OCI-M2 (cell line): Measurements from ENCODE around the gene DCAF10.
"Not testable (repeated sequence)": the region's sequence is repeated elsewhere in the genome, so short reads cannot be mapped to it uniquely, and the experiment has no call there.

ENCODE experiments used
- DNase-seq: peaks from one replicate; lab custom pipeline; 2025; ENCODE audit not compliant: unreplicated experiment; lab: John Stamatoyannopoulos, UW

Gene DCAF10

DNA sequence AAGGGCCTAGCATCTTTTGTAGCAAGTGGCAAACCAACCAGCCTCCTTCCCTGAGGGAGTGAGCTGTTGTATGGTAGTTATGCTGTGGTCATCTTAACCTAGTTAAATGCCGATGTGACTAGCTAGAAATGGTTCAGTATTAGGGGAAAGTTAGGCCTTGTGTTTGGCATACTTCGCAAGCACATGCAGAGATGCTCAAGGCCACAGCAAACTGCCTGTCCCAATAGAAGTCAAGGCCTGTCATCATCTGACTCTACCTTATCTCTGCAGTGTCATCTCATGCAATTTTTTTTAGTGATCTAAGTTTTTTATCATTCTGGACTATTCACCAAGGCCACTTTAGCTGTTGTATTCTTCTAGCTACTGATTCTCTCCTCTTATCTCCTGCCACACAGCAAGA lies 10.5 kb upstream of the DCAF10 start:
- no peak for DNase-seq

GRCh38 chr9:37792122-37792521 lies 8.5 kb upstream of the DCAF10 start:
- no peak for DNase-seq

- no peak for DNase-seq
These were observed 4.4 kb upstream of the DCAF10 start for GRCh38 chr9:37796232-37796631.

GRCh38 chr9:37798677-37799076 lies 1.9 kb upstream of the DCAF10 start:
- no peak for DNase-seq

- no peak for DNase-seq
These were observed 772 bp downstream of the DCAF10 start for GRCh38 chr9:37801287-37801850.

DNA sequence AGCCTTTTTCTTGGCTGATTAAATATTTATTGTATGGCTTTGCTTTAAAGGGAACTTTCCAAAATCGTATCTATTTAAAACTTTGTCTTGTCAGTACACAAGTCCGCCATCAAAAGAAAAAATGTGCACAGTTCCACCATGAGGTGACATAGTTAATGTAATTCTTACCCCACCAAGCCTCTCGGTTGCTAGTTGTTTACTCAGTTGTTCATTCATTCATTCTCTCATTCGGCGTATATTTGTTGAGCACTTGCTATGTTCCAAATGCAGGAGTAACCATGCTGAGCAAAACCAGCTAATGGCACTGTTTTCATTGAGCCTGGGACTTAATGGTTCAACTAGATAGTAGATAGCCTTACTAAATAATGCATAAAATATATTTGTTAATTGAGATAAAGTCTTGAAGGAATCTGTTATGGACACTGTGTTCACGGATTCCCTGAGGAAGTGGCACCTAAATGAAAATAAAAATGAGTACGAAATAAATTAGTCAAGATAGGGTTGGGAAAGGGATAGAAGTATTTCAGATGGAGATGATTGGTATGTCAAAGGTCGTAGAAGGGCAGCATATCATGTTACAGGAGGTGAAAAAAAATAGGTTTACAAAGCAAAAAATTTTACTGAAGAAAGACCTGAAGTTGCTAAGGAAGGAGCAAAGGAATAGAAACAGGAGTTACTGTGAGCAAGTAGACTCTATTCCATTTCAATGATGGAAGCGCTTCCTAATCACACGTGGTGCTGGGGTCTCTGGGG lies 1.5 kb downstream of the DCAF10 start:
- DNase-seq: no peak

DNA sequence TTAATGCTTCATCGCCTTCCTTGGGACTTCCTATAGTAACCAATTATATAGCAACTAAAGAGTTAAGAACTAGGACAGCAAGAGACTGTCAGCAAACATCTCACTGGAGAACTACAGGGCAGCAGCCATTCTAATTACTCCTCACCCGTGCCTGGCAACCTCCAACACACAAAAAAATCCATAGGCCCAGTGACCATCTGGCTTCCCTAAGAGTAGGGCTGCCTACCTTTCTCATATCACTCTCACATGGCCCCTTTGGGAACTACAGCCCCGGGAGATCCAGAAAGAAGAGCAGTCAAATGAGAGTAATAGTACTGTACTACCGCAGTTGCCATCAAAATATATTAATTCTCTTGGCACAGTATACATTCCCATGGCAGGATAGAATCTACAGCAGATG lies 5.7 kb downstream of the DCAF10 start:
- DNase-seq: no peak

DNA sequence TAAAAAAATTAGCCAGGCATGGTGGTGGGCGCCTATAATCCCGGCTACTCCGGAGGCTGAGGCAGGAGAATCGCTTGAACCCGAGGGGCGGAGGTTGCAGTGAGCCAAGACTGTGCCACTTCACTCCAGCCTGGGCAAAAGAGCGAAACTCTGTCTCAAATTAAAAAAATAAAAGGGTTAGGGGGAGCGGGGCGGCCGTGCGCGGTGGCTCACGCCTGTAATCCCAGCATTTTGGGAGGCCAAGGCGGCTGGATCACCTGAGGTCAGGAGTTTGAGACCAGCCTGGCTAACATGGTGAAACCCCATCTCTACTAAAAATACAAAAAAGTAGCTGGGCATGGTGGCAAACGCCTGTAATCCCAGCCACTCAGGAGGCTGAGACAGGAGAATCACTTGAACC lies 9.1 kb downstream of the DCAF10 start:
- not testable (repeated sequence) for DNase-seq

GRCh38 chr9:37811906-37812476 lies 11.4 kb downstream of the DCAF10 start:
- DNase-seq: no peak

DNA sequence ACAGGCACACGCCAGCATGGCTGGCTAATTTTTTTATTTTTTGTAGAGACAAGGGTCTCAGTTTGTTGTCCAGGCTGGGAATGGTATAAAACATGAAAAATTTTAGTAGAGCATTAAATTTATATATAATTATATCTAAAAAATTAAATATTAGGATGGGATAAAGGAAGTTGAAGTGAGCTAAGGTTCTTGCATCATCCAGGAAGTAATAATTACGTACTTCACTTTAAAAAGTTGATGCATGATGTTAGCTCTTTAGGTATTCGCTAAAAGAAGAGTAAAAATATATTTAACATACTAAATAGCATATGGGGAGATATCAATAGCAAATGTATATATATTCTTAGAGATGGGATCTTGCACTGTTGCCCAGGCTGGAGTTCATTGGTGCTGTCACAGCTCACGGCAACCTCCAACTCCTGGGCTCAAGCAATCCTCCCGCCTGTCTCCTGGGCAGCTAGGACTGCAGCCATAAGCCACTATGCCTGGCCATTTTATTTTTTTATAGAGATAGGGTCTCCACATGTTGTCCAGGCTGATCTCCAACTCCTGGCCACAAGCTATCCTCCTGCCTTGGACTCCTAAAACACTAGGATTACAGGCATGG lies 12.3 kb downstream of the DCAF10 start:
- DNase-seq: no peak

- DNase-seq: no peak
These were observed 18.3 kb downstream of the DCAF10 start for GRCh38 chr9:37818849-37819248.

GRCh38 chr9:37820142-37820541 lies 19.5 kb downstream of the DCAF10 start:
- no peak for DNase-seq

DNA sequence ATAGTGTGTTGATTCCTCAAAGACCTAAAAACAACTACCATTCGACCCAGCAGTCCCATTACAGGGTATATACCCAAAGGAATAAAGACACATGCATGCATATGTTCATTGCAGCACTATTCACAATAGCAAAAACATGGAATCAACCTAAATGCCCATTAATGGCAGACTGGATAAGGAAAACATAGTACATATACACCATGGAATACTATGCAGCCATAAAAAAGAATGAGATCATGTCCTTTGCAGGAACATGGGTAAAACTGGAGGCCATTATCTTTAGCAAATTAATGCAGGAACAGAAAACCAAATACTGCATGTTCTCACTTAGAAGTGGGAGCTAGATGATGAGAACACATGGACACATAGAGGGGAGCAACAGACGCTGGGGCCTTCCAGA lies 24.6 kb downstream of the DCAF10 start:
- not testable (repeated sequence) for DNase-seq

DNA sequence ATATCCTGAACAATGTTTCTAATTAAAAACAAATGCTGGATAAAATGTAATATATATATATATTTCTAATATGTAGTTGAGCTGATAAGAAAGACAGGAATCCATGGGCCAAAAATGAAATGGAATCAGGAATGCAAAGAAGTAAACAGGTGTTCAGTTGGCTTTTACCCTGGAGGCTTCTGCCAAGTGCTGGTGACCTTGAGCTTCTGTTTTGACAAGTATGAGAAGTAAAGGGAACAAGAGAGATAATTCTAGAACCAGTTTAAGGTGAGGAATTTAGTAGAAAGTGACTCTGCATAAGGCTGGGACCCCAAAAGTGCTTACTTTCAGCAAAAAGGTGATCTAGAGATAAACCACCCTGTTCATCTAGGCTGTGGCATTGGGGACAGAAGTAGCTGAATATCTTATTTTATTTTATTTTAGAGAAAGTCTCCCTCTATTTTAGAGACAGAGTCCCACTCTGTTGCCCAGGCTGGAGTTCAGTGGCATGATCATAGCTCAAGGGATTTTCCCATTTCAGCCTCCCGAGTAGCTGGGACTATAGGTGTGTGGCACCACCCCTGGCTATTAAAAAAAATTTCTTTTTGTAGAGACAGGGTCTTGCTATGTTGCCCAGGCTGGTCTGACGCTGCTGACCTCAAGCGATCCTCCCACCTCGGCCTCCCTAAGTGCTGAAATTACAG lies 27.0 kb downstream of the DCAF10 start:
- no peak for DNase-seq

- no peak for DNase-seq
These were observed 35.2 kb downstream of the DCAF10 start for GRCh38 chr9:37835821-37836220.

GRCh38 chr9:37836386-37836785 lies 35.8 kb downstream of the DCAF10 start:
- DNase-seq: no peak

- DNase-seq: no peak
These were observed 39.2 kb downstream of the DCAF10 start for GRCh38 chr9:37839496-37840461.

- DNase-seq: no peak
These were observed 40.1 kb downstream of the DCAF10 start for GRCh38 chr9:37840560-37841194.

- DNase-seq: no peak
These were observed 51.6 kb downstream of the DCAF10 start for GRCh38 chr9:37852222-37852621.

- DNase-seq: no peak
These were observed 56.0 kb downstream of the DCAF10 start for GRCh38 chr9:37856551-37856950.
